NCI-H1930 (cell line): ENCODE data around the gene VWDE.
A peak's percentile ranks its signal among the peaks of the same experiment; 100 is the strongest.
"Not testable (repeated sequence)": the region's sequence is repeated elsewhere in the genome, so short reads cannot be mapped to it uniquely, and the experiment has no call there.

ENCODE experiments used
- DNase-seq, 2 experiments: peaks; one replicate each; lab custom pipeline; 2025; lab: John Stamatoyannopoulos, UW

Gene VWDE

DNA sequence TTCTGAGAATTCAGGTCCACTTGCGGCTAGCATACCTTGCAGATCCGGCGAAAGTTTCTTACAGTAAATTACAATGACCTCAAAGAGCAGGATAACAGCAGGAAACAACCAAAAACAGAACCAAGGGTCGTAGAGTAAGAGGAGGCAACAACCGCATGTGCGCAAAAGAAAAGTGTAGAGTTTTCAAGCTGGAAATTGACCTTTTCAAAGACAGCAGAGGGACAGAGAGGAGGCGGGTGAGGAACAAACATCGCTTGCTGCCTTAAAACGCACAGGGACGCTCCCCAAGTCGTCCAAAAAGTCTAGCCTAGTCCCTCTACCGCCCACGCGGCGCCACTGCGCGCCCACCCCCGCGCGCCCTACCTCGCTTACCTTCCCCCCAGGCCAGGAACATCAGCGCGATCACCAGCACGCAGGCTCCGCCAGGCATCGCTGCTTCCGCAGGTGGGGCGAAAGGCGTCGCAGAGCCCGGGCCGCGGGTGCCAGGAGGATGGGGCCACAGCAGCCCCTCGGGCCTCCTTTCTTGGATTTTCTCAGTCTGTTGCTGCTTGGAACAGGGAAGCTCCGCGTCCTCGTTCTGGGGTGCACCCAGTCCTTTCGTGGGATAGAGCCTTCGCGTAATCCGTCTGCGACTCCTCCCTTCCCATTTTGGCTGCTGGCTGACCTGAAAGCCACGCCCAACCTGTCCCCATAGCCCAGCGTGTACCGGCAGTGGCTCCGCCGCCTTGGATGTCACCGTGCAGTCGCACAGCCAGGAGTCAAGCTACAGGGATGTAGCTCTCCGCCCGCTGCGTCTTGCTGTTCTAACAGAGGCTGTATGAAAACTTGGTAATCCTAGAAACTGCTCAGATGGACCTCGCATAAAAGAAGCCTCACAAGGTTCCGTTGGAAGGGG, at the start of gene VWDE:
Gene VWDE, minus strand, starts transcription at position 579 of the 895 bp plus-strand sequence. Its CDS starts 149 bp downstream, at position 430.
- DNase-seq = peak; percentile 57 to 65

DNA sequence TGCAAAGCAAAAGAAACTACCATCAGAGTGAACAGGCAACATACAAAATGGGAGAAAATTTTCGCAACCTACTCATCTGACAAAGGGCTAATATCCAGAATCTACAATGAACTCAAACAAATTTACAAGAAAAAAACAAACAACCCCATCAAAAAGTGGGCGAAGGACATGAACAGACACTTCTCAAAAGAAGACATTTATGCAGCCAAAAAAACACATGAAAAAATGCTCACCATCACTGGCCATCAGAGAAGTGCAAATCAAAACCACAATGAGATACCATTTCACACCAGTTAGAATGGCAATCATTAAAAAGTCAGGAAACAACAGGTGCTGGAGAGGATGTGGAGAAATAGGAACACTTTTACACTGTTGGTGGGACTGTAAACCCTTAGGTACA, 49.5 kb upstream of the VWDE start:
- DNase-seq = not testable (repeated sequence)

DNA sequence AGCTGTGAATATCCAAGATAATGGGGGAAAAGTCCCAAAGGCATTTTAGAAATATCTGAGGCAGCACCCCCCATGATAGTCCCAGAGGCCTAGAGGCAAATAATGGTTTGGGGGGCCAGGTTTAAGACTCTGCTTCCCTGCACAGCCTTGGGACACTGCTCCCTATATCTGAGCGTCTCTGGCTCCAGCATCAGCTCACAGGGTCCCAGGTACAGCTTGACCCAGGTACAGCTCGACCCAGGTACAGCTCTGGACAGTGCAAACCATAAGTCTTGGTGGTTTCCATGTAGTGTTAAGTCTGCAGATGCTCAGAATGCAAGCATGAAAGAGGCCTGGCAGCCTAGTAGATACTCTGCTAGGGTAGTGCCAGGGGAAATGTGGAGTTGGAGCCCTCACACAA, 47.0 kb upstream of the VWDE start:
- DNase-seq = no peak

DNA sequence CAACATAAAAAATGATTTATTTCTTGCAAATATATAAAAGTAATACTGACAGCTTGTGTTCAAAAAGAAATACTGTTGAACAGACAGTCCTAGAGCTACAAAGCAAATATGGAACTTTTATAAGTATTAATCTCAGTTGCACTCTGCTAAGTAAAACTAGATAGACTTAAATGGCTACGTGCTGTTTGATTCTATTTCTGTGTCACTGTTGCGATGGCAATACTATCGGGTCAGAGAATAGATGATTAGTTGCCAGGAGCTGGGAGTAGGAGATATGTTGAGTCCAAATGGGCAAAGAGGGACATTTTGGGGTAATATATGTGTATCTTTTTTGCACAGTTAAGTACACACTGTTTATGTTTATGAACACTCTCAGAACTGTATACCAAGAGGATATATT, 41.1 kb upstream of the VWDE start:
- DNase-seq = no peak

DNA sequence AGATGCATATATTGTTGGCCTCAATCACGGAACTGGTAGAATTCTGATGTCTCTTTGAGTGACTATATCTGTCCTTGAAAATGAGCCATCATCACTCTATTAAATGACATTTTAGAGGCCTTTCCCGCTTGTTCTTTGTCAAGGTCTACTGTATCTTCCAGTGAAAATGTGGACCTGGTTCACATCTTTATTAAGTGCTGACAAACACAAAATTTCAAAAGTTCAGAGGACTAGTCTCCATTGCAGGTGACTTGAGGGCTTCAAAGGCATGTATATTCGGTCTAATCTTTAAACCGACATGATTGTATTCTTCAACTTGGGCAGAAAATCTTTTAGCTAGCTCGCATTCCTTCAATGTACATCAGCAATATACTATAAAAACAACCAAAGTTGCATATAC, 36.6 kb upstream of the VWDE start:
- no peak for DNase-seq

DNA sequence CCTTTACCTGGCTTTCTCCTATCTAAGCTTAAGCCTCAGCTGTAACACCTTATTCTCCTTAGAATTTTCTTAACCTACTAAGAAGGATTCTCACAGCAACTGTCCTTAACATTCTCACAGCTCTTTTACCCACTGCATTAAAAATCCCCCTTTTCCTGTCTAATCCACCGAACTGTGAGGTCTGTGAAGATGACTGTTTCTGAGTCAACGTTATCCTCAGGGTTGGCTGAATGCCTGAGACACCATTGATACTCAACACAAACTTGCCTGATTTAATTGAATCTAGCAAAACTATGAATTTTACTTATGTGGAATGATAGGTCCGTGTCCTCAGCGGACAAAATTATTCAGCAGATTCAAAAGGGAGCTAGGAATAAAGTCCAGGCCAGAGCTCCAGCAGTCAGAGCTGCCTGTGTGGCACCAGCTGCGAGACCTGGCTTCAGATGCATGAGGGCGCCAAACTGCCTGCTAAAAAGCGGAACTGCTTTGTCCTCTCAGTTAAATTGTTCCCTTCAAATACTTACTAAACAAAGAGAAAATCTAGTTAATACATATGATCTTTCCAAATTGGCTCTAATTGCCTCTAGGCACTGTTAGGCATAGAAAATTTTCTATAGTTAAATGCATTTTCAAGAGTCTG, 33.4 kb upstream of the VWDE start:
- DNase-seq = peak; percentile 48 to 64

- DNase-seq = no peak
These were observed 32.5 kb upstream of the VWDE start for GRCh38 chr7:12436126-12436525.

DNA sequence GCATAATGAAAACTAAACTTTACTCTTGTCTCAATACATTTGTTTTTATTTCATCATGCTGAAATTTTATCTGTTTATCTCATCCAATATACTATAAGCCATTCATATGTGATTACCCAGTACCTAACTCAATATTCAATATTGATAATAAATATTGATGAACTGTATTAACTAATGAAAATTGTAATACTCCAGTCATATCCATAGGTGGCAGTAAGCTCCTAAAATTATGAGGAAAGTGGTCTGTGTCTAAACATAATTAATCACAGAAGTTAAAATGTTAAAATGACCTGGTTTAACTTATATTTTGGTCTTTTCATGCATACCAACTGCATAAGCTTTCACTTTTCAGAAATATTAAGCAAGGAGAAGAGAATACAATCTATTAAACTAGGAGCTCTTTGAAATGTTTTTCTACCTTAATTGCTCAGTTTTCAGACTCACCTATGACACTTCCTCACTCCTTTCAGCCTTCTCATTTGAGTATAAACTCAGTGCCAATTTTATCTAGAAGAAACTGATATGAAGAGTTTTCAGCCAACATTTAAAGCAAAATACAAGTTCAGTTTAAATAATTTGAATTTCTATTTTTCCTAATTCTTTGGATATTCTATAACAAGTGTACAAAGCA, 30.5 kb upstream of the VWDE start:
- no peak for DNase-seq

- no peak for DNase-seq
These were observed 28.4 kb upstream of the VWDE start for GRCh38 chr7:12431886-12432556.

DNA sequence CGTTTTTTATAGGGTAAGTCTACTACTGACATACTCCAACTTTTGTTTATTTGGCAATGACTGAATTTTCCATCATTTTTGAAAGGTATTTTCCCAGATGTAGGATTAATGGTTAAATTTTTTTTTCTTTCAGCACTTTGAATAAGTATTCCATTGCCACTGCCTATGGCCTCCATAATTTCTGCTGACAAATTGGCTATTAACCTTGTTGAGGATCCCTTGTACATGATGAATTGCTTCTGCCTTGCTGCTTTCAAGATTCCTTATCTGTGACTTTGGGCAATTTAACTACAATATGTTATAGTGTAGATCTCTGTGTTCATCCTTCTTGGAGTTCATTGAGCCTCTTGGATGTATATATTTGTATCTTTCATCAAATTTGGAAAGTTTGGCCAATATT, 21.6 kb upstream of the VWDE start:
- DNase-seq = no peak

DNA sequence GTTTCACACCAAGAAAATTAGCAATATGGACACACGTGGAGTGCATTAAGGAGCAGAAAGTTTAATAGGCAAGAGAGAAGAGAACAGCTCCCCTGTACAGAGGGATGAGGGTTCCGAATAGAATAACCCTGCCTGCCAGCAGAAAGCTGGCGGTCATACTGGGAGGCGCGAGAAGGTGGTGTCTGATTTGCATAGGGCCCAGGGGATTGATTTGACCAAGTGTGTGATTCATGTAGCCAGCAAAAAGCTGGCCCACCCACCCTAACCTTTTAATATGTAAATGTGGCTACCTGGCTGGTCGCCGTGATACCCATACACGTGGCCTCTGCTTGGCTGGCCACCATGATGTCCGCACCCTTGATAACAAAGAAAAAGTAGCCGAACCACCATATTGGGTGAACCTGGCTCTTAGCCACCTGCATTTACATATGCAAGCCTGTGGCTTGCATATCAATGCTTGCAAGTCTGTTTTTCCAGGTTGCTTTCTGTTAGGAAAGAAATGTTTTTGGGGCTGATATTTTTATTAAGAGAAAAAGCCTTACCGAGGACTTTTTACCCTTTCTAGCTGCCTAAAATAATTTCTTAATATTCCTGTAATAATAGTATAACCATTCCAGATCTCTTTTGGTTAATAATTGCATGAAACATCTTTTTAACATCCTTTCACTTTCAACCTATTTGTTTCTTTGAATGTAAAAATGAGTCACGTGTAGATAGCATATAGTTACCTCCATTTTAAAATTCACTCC, 20.5 kb upstream of the VWDE start:
- DNase-seq = no peak

GRCh38 chr7:12423355-12423996, 19.8 kb upstream of the VWDE start:
- DNase-seq = no peak

DNA sequence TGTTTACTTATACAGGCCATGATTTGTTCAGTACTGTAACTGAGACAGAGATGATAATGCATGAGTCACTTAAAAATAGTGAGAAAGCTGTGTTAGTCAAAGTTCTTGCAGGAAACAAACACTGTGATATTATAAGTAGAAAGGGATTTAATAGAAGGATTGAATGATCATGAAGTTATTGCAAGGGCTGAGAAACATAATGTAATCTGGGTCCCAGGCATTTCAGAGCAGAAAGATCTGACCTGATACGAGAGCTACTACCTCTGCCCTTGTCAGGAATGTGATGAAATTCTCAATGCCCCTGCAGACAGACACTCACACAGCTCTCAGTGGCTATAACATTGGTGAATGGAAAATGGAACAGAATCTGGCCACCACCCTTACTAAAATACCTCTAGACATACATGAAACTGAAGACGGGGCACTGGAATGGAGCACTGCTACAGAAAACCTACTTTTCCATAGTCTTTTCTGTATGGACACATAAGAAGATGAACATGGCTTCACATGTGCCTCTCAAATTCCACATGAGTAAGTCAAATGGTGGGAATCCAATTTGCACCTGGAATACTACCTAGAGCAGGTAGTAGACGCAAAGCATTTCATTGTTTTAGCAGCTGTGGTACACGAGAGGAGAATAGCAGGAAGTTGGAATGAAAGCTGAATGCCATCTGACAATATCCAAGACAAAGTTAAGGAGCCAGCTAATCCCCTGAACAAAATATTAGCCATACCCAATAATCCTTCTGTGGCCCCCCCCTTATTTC, 19.1 kb upstream of the VWDE start:
- no peak for DNase-seq

DNA sequence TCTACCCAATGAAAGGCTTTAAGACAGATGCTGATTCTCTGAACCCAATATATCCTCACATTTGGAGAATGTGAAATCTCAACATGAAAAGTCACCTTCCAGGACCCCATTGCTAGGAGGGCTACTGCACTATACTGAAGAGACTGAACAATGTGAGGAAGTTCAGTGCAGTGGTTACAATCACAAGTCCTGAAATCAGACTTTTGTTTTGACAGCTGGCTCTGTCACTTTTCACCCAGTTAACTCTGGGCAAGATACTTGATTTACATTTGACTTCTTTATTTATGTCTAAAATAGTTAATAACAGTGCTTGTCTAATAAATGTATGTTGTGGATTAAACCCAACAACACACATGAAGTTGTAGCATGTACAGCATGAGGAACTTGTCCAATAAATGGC, 14.8 kb upstream of the VWDE start:
- no peak for DNase-seq

GRCh38 chr7:12415072-12415471, 11.4 kb upstream of the VWDE start:
- no peak for DNase-seq

DNA sequence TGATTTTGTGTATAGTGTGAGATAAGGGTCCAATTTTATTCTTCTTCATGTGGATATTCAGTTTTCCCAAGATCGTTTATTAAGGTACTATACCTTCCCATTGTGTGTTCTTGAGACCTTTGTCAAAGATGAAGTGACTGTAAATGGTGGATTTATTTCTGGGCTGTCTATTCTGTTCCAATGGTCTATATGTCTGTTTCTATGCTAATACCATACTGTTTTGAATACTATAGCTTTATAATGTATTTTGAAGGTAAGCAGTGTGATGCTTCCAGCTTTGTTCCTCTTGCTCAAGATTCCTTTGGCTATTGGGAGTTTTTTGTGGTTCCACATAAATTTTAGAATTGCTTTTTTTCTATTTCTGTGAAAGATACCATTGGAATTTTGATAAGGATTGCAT, 8.7 kb upstream of the VWDE start:
- DNase-seq = no peak

DNA sequence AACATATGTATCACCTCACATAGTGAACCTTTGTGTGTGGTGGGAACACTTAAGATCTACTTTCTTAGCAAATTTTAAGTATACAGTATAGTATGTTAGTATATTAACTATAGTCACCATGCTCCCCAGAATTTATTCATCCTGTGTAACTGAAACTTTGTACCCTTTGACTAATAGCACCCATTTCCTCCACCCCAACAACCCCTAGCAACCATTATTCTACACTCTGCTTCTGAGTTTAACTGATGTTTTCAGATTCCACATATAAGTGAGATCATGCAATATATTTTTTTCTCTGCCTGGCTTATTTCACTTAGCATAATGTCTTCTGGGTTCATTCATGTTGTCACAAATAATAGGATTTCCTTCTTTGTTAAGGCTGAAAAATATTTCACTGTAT, 6.9 kb upstream of the VWDE start:
- DNase-seq = no peak

GRCh38 chr7:12409097-12409711, 5.5 kb upstream of the VWDE start:
- DNase-seq = no peak

GRCh38 chr7:12407652-12408051, 4.0 kb upstream of the VWDE start:
- DNase-seq = not testable (repeated sequence)

GRCh38 chr7:12402365-12402725, 1.3 kb downstream of the VWDE start:
- DNase-seq = no peak
